HCT116 (cell line): ENCODE results near the gene UBE3B. TPM values are rescaled to one million over a fixed set of nuclear protein-coding genes. Genes with fewer than 3 reads are reported as not detected.

Experiments
- ATAC-seq: fragments of 200-7000 bp; cut with Tn5 transposase; 2 replicates; pipeline ENCODE4 v1.9.1; 2020; ENCODE audit warnings: mild to moderate bottlenecking, moderate library complexity
- BruUV-seq: library from RNA; stranded (reverse); fragments of 400-500 nt; replicated peaks from 2 replicates; lab custom pipeline; 2021; lab: Mats Ljungman, UMichigan
- CTCF ChIA-PET: fragments of 300-600 bp; sonication (Branson Sonifier 250); formaldehyde crosslinking; loops from one replicate; lab custom pipeline; 2021; ENCODE audit warnings: antibody characterized with exemption; lab: Charles Lee
- POLR2A ChIA-PET: fragments of 300-600, 350-600 bp; sonication (Branson Sonifier 250); formaldehyde crosslinking; loops from one replicate; lab custom pipeline; 2021; ENCODE audit warnings: antibody characterized with exemption; lab: Charles Lee
- RAD21 ChIA-PET, 2 experiments: fragments of 300-600 bp; sonication (Branson Sonifier 250); formaldehyde crosslinking; loops; one replicate each; lab custom pipeline; 2023; ENCODE audit warnings: low total read pairs in 2 of 2; ENCODE audit not compliant: uncharacterized antibody in 2 of 2, unreplicated experiment in 2 of 2, low non-redundant PET in 1 of 2; lab: Charles Lee
- DNase-seq: peaks from one replicate; pipeline ENCODE4 v3.0.0-alpha.2; 2010; ENCODE audit warnings: low read depth, low spot score
- H2AFZ ChIP-seq: fragments of 200-600 bp; shearing (Covaris generic), sonication (generic); 2 replicates; pipeline ENCODE4 v1.6.1; 2017; ENCODE audit warnings: low read depth, mixed run types, mixed read lengths, antibody characterized with exemption, low read length; ENCODE audit not compliant: poor library complexity, severe bottlenecking
- H3K27ac ChIP-seq: 2 replicates; pipeline ENCODE4 v1.5.1; 2012; ENCODE audit warnings: low read depth, low read length
- H3K27me3 ChIP-seq: fragments of 200-600 bp; sonication (generic); 2 replicates; pipeline ENCODE4 v1.6.1; 2016; ENCODE audit warnings: mixed run types, low read length, mixed read lengths; ENCODE audit not compliant: insufficient read depth
- H3K36me3 ChIP-seq, 2 experiments: fragments of 200-500 bp in 1 of 2; fragments of 200-600 bp in 1 of 2; sonication (Bioruptor generic) in 1 of 2; sonication (generic) in 1 of 2; 2 replicates each; pipeline versions ENCODE4 v1.5.1 to v1.6.1; 2014 to 2016; ENCODE audit warnings: low read length in 2 of 2, inconsistent platforms in 1 of 2, mixed read lengths in 1 of 2, mixed run types in 1 of 2; ENCODE audit not compliant: insufficient read depth in 2 of 2, control insufficient read depth in 1 of 2
- H3K4me1 ChIP-seq, 2 experiments: fragments of 200-600 bp in 1 of 2; sonication (generic) in 1 of 2; 2 replicates each; pipeline versions ENCODE4 v1.5.1 to v1.6.1; 2012 to 2017; ENCODE audit warnings: low read length in 2 of 2, inconsistent platforms in 1 of 2, mild to moderate bottlenecking in 1 of 2, mixed read lengths in 1 of 2, mixed run types in 1 of 2, moderate library complexity in 1 of 2; ENCODE audit not compliant: insufficient read depth in 2 of 2, control insufficient read depth in 1 of 2
- H3K4me2 ChIP-seq: fragments of 200-600 bp; sonication (generic); 2 replicates; pipeline ENCODE4 v1.6.1; 2017; ENCODE audit warnings: mixed run types, low read length, mixed read lengths
- H3K4me3 ChIP-seq, 2 experiments: fragments of 200-600 bp in 1 of 2; sonication (generic) in 1 of 2; replicated peaks in 1 of 2; 2 replicates each; pipeline ENCODE4 v1.5.1; 2011 to 2016; ENCODE audit warnings: low read length in 2 of 2, control low read depth in 1 of 2, low read depth in 1 of 2, mild to moderate bottlenecking in 1 of 2, mixed read lengths in 1 of 2, mixed run types in 1 of 2
- H3K79me2 ChIP-seq: fragments of 200-600 bp; sonication (generic); 2 replicates; pipeline ENCODE4 v1.6.1; 2017; ENCODE audit warnings: mild to moderate bottlenecking, mixed run types, low read length, moderate library complexity, mixed read lengths; ENCODE audit not compliant: insufficient read depth
- H3K9ac ChIP-seq: fragments of 200-600 bp; sonication (generic); 2 replicates; pipeline ENCODE4 v1.6.1; 2016; ENCODE audit warnings: low read length, mixed read lengths
- H3K9me2 ChIP-seq: fragments of 200-600 bp; sonication (generic), shearing (Covaris generic); 2 replicates; pipeline ENCODE4 v1.6.1; 2017; ENCODE audit warnings: mixed run types, mild to moderate bottlenecking, moderate library complexity; ENCODE audit not compliant: insufficient read depth
- H3K9me3 ChIP-seq, 2 experiments: fragments of 200-500 bp in 1 of 2; fragments of 200-600 bp in 1 of 2; sonication (Bioruptor generic) in 1 of 2; sonication (generic) in 1 of 2; 2 replicates each; pipeline ENCODE4 v1.6.1; 2014 to 2017; ENCODE audit warnings: low read length in 2 of 2, mixed read lengths in 2 of 2, inconsistent platforms in 1 of 2, low read depth in 1 of 2, mild to moderate bottlenecking in 1 of 2, mixed run types in 1 of 2, moderate library complexity in 1 of 2; ENCODE audit not compliant: control insufficient read depth in 1 of 2, insufficient read depth in 1 of 2
- H4K20me1 ChIP-seq: fragments of 200-600 bp; sonication (generic), shearing (Covaris generic); 2 replicates; pipeline ENCODE4 v1.6.1; 2017; ENCODE audit warnings: mixed run types, mild to moderate bottlenecking, moderate library complexity; ENCODE audit not compliant: insufficient read depth
- ATF3 ChIP-seq: IDR thresholded peaks from 2 replicates; pipeline ENCODE4 v1.6.1; 2012
- CBX3 ChIP-seq: IDR thresholded peaks from 2 replicates; pipeline ENCODE4 v1.6.1; 2012; ENCODE audit warnings: low read depth
- CEBPB ChIP-seq: IDR thresholded peaks from 2 replicates; pipeline ENCODE4 v1.6.1; 2012; ENCODE audit warnings: low read depth
- EGR1 ChIP-seq: IDR thresholded peaks from 2 replicates; pipeline ENCODE4 v1.6.1; 2012; ENCODE audit warnings: low read depth
- ELF1 ChIP-seq: IDR thresholded peaks from 2 replicates; pipeline ENCODE4 v1.6.1; 2012; ENCODE audit warnings: low read depth, borderline replicate concordance
- EZH2 ChIP-seq: fragments of 200-600 bp; sonication (generic); IDR thresholded peaks from 2 replicates; pipeline ENCODE4 v1.6.1; 2017; ENCODE audit warnings: antibody characterized with exemption, mixed run types
- EZH2phosphoT487 ChIP-seq: fragments of 200-600 bp; IDR thresholded peaks from 2 replicates; pipeline ENCODE4 v1.6.1; 2018; ENCODE audit warnings: antibody characterized with exemption, borderline replicate concordance
- FOSL1 ChIP-seq: IDR thresholded peaks from 2 replicates; pipeline ENCODE4 v1.6.1; 2012; ENCODE audit warnings: low read depth
- JUND ChIP-seq: IDR thresholded peaks from 2 replicates; pipeline ENCODE4 v1.6.1; 2012
- POLR2AphosphoS5 ChIP-seq: IDR thresholded peaks from 2 replicates; pipeline ENCODE4 v1.6.1; 2011; ENCODE audit warnings: mild to moderate bottlenecking, low read depth, low read length, moderate library complexity
- SP1 ChIP-seq: IDR thresholded peaks from 2 replicates; pipeline ENCODE4 v1.6.1; 2012; ENCODE audit warnings: low read depth
- SRF ChIP-seq: IDR thresholded peaks from 2 replicates; pipeline ENCODE4 v1.6.1; 2012; ENCODE audit warnings: low read depth
- TCF7L2 ChIP-seq: IDR thresholded peaks from 2 replicates; pipeline ENCODE4 v1.7.0; 2011; ENCODE audit warnings: borderline replicate concordance, inconsistent platforms; ENCODE audit not compliant: insufficient read depth, insufficient read length; ENCODE audit errors: extremely low read depth
- ZBTB33 ChIP-seq: IDR thresholded peaks from 2 replicates; pipeline ENCODE4 v1.6.1; 2011; ENCODE audit warnings: mild to moderate bottlenecking, low read length, moderate library complexity; ENCODE audit not compliant: insufficient replicate concordance; ENCODE audit errors: extremely low read depth
- ZNF274 ChIP-seq: fragments of 200-500 bp; sonication (Bioruptor generic); IDR thresholded peaks from 2 replicates; pipeline ENCODE4 v1.6.1; 2014; ENCODE audit warnings: mild to moderate bottlenecking, low read depth, low read length, inconsistent platforms
- intact Hi-C: fragments of 100-400 bp; cut with micrococcal nuclease; formaldehyde crosslinking; loops from 2 replicates; pipeline ENCODE4 v1.10.0; 2022
- total RNA-seq: library from RNA; stranded (reverse); gene quantifications from one replicate; pipeline ENCODE4 v1.2.1, GENCODE V29; 2021; ENCODE audit not compliant: unreplicated experiment
- TF ChIP-seq, protein P1 (sequence below), 3 experiments: fragments of 200-600 bp in 1 of 3; sonication (generic) in 1 of 3; IDR thresholded peaks in 2 of 3; conservative IDR thresholded peaks in 1 of 3; 2 replicates each; pipeline ENCODE4 v1.5.1; 2012 to 2017; ENCODE audit warnings: low read depth in 2 of 3, low read length in 2 of 3, antibody characterized with exemption in 1 of 3, borderline replicate concordance in 1 of 3, control low read depth in 1 of 3, mild to moderate bottlenecking in 1 of 3, mixed read lengths in 1 of 3, mixed run types in 1 of 3, moderate library complexity in 1 of 3; ENCODE audit not compliant: insufficient read depth in 1 of 3
- TF ChIP-seq, protein P2 (sequence below): IDR thresholded peaks from 2 replicates; pipeline ENCODE4 v1.6.1; 2012; ENCODE audit warnings: low read depth
- TF ChIP-seq, protein P3 (sequence below): IDR thresholded peaks from 2 replicates; pipeline ENCODE4 v1.6.1; 2012

Gene UBE3B
- total RNA-seq, 1 experiment from 2014 or later, result 28.9 TPM

GRCh38 chr12:109577311-109577710 is 99.9 kb downstream of the UBE3B start:
- no peak overlapping the region for H3K4me2 ChIP-seq
- H3K9ac ChIP-seq, result no peak overlapping the region
- H3K27ac ChIP-seq, result no peak overlapping the region
- TF ChIP-seq EGR1 (no peak), EZH2 (no peak), ZBTB33 (no peak), ZNF274 (no peak), FOSL1 (no peak), ATF3 (no peak), EZH2phosphoT487 (no peak), SRF (no peak), CEBPB (no peak), ELF1 (no peak), POLR2AphosphoS5 (no peak), TCF7L2 (no peak), CBX3 (no peak), SP1 (no peak), JUND (no peak)
- TF ChIP-seq, protein P1, sequence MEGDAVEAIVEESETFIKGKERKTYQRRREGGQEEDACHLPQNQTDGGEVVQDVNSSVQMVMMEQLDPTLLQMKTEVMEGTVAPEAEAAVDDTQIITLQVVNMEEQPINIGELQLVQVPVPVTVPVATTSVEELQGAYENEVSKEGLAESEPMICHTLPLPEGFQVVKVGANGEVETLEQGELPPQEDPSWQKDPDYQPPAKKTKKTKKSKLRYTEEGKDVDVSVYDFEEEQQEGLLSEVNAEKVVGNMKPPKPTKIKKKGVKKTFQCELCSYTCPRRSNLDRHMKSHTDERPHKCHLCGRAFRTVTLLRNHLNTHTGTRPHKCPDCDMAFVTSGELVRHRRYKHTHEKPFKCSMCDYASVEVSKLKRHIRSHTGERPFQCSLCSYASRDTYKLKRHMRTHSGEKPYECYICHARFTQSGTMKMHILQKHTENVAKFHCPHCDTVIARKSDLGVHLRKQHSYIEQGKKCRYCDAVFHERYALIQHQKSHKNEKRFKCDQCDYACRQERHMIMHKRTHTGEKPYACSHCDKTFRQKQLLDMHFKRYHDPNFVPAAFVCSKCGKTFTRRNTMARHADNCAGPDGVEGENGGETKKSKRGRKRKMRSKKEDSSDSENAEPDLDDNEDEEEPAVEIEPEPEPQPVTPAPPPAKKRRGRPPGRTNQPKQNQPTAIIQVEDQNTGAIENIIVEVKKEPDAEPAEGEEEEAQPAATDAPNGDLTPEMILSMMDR (IDR thresholded peaks at IDR 0.05 in 2 of 3, conservative IDR thresholded peaks at IDR 0.05 in 1 of 3; ENCODE audit: borderline replicate concordance in 1 of 3, insufficient read depth in 1 of 3, low read depth in 2 of 3, low read length in 2 of 3), result no peak
- TF ChIP-seq, protein P2, sequence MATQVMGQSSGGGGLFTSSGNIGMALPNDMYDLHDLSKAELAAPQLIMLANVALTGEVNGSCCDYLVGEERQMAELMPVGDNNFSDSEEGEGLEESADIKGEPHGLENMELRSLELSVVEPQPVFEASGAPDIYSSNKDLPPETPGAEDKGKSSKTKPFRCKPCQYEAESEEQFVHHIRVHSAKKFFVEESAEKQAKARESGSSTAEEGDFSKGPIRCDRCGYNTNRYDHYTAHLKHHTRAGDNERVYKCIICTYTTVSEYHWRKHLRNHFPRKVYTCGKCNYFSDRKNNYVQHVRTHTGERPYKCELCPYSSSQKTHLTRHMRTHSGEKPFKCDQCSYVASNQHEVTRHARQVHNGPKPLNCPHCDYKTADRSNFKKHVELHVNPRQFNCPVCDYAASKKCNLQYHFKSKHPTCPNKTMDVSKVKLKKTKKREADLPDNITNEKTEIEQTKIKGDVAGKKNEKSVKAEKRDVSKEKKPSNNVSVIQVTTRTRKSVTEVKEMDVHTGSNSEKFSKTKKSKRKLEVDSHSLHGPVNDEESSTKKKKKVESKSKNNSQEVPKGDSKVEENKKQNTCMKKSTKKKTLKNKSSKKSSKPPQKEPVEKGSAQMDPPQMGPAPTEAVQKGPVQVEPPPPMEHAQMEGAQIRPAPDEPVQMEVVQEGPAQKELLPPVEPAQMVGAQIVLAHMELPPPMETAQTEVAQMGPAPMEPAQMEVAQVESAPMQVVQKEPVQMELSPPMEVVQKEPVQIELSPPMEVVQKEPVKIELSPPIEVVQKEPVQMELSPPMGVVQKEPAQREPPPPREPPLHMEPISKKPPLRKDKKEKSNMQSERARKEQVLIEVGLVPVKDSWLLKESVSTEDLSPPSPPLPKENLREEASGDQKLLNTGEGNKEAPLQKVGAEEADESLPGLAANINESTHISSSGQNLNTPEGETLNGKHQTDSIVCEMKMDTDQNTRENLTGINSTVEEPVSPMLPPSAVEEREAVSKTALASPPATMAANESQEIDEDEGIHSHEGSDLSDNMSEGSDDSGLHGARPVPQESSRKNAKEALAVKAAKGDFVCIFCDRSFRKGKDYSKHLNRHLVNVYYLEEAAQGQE, result no peak
- TF ChIP-seq, protein P3, sequence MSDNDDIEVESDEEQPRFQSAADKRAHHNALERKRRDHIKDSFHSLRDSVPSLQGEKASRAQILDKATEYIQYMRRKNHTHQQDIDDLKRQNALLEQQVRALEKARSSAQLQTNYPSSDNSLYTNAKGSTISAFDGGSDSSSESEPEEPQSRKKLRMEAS, result no peak
- H3K36me3 ChIP-seq, result peaks cover 9% of the 10 kb centered on the region in 2 experiments; a peak in 1 of 4 replicates
- H3K4me3 ChIP-seq, result no peak overlapping the region
- CTCF ChIA-PET, result no interaction called here
- no peak for DNase-seq
- POLR2A ChIA-PET, result no interaction called here
- BruUV-seq, result no TSS peak
- no peak overlapping the region for H2AFZ ChIP-seq
- no peaks in the 10 kb centered on the region for H3K9me2 ChIP-seq
- H3K79me2 ChIP-seq, result no peaks in the 10 kb centered on the region
- no peaks in the 10 kb centered on the region for H4K20me1 ChIP-seq
- H3K4me1 ChIP-seq, result peaks cover 15 to 27% of the 10 kb centered on the region in 2 experiments
- H3K9me3 ChIP-seq, result no peaks in the 10 kb centered on the region
- intact Hi-C loops, result no loop called here
- no peaks in the 10 kb centered on the region for H3K27me3 ChIP-seq
- RAD21 ChIA-PET, result no interaction called here
- no peak for ATAC-seq
